MM.1S (cell line): Measurements from ENCODE around the gene FHIT.

Source experiments
- EZH2 ChIP-seq: fragments of 300-600 bp; sonication (generic); optimal IDR thresholded peaks from 2 replicates; pipeline ENCODE3; 2017; ENCODE audit warnings: low read depth, mild to moderate bottlenecking, antibody characterized with exemption, low read length, mixed read lengths
- EZH2phosphoT487 ChIP-seq: fragments of 300-600 bp; sonication (generic); IDR thresholded peaks from 2 replicates; pipeline ENCODE4 v1.6.1; 2018; ENCODE audit warnings: antibody characterized with exemption, low read length
- TF ChIP-seq, protein P1 (sequence below): fragments of 300-600 bp; sonication (generic); IDR thresholded peaks from 2 replicates; pipeline ENCODE4 v1.5.1; 2016; ENCODE audit warnings: antibody characterized with exemption, low read length, mixed read lengths

DNA sequence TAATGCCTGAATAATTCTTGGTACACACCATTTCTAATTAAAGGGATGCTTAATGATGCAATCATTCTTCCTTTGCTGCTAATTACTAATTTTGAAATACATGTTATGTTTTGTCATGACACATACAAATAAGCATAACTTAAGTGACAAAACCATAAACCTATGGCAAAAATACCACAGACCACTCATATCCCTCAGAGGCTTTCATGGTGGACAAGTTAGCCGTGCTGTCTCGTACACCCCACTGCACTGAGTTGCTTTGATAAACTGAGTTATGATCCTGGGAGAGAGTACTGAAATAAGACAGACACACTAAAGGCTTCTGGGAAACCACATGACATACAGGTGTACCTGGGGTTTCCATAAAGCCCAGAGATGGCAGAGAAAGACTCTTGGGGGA lies 913.8 kb downstream of the FHIT start:
- TF ChIP-seq, protein P1, sequence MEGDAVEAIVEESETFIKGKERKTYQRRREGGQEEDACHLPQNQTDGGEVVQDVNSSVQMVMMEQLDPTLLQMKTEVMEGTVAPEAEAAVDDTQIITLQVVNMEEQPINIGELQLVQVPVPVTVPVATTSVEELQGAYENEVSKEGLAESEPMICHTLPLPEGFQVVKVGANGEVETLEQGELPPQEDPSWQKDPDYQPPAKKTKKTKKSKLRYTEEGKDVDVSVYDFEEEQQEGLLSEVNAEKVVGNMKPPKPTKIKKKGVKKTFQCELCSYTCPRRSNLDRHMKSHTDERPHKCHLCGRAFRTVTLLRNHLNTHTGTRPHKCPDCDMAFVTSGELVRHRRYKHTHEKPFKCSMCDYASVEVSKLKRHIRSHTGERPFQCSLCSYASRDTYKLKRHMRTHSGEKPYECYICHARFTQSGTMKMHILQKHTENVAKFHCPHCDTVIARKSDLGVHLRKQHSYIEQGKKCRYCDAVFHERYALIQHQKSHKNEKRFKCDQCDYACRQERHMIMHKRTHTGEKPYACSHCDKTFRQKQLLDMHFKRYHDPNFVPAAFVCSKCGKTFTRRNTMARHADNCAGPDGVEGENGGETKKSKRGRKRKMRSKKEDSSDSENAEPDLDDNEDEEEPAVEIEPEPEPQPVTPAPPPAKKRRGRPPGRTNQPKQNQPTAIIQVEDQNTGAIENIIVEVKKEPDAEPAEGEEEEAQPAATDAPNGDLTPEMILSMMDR = no peak
- TF ChIP-seq EZH2phosphoT487 (no peak), EZH2 (no peak)
